Kidney (tissue), 14 donors: ENCODE results near the gene PARG. TPM values are rescaled to one million over a fixed set of nuclear protein-coding genes. Genes with fewer than 3 reads are reported as not detected.
A peak's percentile ranks its signal among the peaks of the same experiment; 100 is the strongest.

ENCODE experiments used
- DNase-seq, 5 donors: peaks; one replicate each; pipeline ENCODE4 v3.0.0-alpha.2; 2013 to 2020
- FAIRE-seq: peaks from 2 replicates; lab custom pipeline; 2012; peaks lifted over from hg19 to GRCh38; lab: Jason Lieb, UNC
- H3K27ac ChIP-seq, 2 donors: one replicate each; pipeline ENCODE4 v1.7.0; 2013; ENCODE audit warnings: low read depth in 2 of 2, low read length in 2 of 2, inconsistent platforms in 1 of 2
- H3K27me3 ChIP-seq: one replicate; pipeline ENCODE4 v1.7.1; 2013; ENCODE audit warnings: low read length, inconsistent platforms; ENCODE audit not compliant: control insufficient read depth, insufficient read depth
- H3K36me3 ChIP-seq, 3 donors: one replicate each; pipeline versions ENCODE4 v1.7.0 to v1.7.1; 2013; ENCODE audit warnings: low read length in 3 of 3, control low read depth in 1 of 3, inconsistent platforms in 1 of 3; ENCODE audit not compliant: insufficient read depth in 3 of 3, control insufficient read depth in 2 of 3
- H3K4me1 ChIP-seq, 3 donors: one replicate each; pipeline versions ENCODE4 v1.7.0 to v1.7.1; 2013; ENCODE audit warnings: low read length in 3 of 3, inconsistent platforms in 1 of 3, low read depth in 1 of 3; ENCODE audit not compliant: control insufficient read depth in 2 of 3, insufficient read depth in 2 of 3
- H3K4me3 ChIP-seq, 3 donors: one replicate each; pipeline versions ENCODE4 v1.7.0 to v1.8.1; 2013; ENCODE audit warnings: low read length in 3 of 3, control low read depth in 1 of 3, inconsistent platforms in 1 of 3
- H3K9ac ChIP-seq, 3 donors: one replicate each; pipeline versions ENCODE4 v1.7.0 to v1.7.1; 2013; ENCODE audit warnings: low read length in 3 of 3, control low read depth in 1 of 3, inconsistent platforms in 1 of 3
- H3K9me3 ChIP-seq, 3 donors: one replicate each; pipeline versions ENCODE4 v1.7.0 to v1.7.1; 2013; ENCODE audit warnings: low read length in 3 of 3, control low read depth in 1 of 3, inconsistent platforms in 1 of 3; ENCODE audit not compliant: control insufficient read depth in 2 of 3, insufficient read depth in 1 of 3
- CTCF ChIP-seq: IDR thresholded peaks from 3 replicates; pipeline ENCODE4 v1.5.1; 2012; ENCODE audit warnings: mild to moderate bottlenecking, moderate library complexity, borderline replicate concordance; ENCODE audit not compliant: insufficient read depth; ENCODE audit errors: extremely low read depth
- intact Hi-C: fragments of 100-400 bp; cut with DNase I; formaldehyde crosslinking; loops from one replicate; pipeline ENCODE4 v1.11.1; 2022
- polyA plus RNA-seq: library from polyadenylated mRNA; stranded (reverse); fragments of 350-450 nt; fragmentation: Illumina TruSeq; extraction: RNeasy Lipid Tissue Mini Kit (QIAGEN cat#74804); gene quantifications from one replicate; pipeline ENCODE4 v1.2.3, GENCODE V29; 2014; ENCODE audit warnings: low read depth, low replicate concordance; ENCODE audit not compliant: insufficient read depth
- total RNA-seq: library from RNA; stranded (reverse); fragmentation: NEBNext Ultra II Directional; extraction: Animal tissue kit (Norgen Biotek cat#: 25700); gene quantifications from one replicate; pipeline ENCODE4 v1.2.1, GENCODE V29; 2021
- donor health status: control.
- donor health status: control.
- donor health status: control.
- donor health status: control.
- donor health status: control.
- donor health status: DM: yes; HTN: yes; CAD: no.
- donor health status: Normal renal cell carcinoma (clear cell type).

The PARG gene
- total and polyA plus RNA-seq, 2 donors from 2014 or later = 7.8 to 30.3 TPM

GRCh38 chr10:49841615-49842332 is 100.1 kb downstream of the PARG start:
- intact Hi-C loops = no loop called here
- H3K4me3 ChIP-seq = peak overlapping the region in 2 of 3 donors; percentile 40 to 42
- no peak for TF ChIP-seq CTCF
- no peak for FAIRE-seq
- DNase-seq = no peak
- H3K36me3 ChIP-seq = peaks cover 0 to 3% (median 3%) of the 10 kb centered on the region in 3 donors
- H3K4me1 ChIP-seq = peaks cover 0 to 11% (median 4%) of the 10 kb centered on the region in 3 donors
- H3K27me3 ChIP-seq = no peaks in the 10 kb centered on the region
- peak overlapping the region; percentile 5 to 33 for H3K27ac ChIP-seq
- H3K9me3 ChIP-seq = no peaks in the 10 kb centered on the region
- H3K9ac ChIP-seq = peak overlapping the region in 1 of 3 donors; percentile 44

- no peak for TF ChIP-seq CTCF
- no peaks in the 10 kb centered on the region for H3K27me3 ChIP-seq
- peak overlapping the region; percentile 77 to 80 for H3K27ac ChIP-seq
- no peaks in the 10 kb centered on the region for H3K36me3 ChIP-seq
- DNase-seq = peak in 2 of 5 donors; percentile 59
- H3K4me1 ChIP-seq = peaks cover 0 to 16% (median 6%) of the 10 kb centered on the region in 3 donors
- intact Hi-C loops = no loop called here
- peak overlapping the region in 1 of 3 donors; percentile 59 for H3K9ac ChIP-seq
- no peaks in the 10 kb centered on the region for H3K9me3 ChIP-seq
- no peak overlapping the region for H3K4me3 ChIP-seq
- FAIRE-seq = no peak
These were observed 104.1 kb downstream of the PARG start for GRCh38 chr10:49837685-49838084.

GRCh38 chr10:49837051-49837478 is 104.8 kb downstream of the PARG start:
- DNase-seq (peak in 4 of 5 donors; percentile 39 to 81 (median 62)), FAIRE-seq (peak; percentile 90)
- Histone ChIP-seq H3K27ac (peak overlapping the region; percentile 80 to 84), H3K27me3 (no peaks in the 10 kb centered on the region), H3K4me1 (peaks cover 0 to 20% (median 6%) of the 10 kb centered on the region in 3 donors), H3K4me3 (peak overlapping the region in 1 of 3 donors; percentile 14), H3K36me3 (peaks cover 0 to 5% (median 0%) of the 10 kb centered on the region in 3 donors), H3K9me3 (no peaks in the 10 kb centered on the region), H3K9ac (peak overlapping the region in 1 of 3 donors; percentile 59)
- intact Hi-C loops = no loop called here
- no peak for TF ChIP-seq CTCF
